Measurements from ENCODE around the gene SLC22A24. TPM values are rescaled to one million over a fixed set of nuclear protein-coding genes. Genes with fewer than 3 reads are reported as not detected.
"Not testable (repeated sequence)": the region's sequence is repeated elsewhere in the genome, so short reads cannot be mapped to it uniquely, and the experiment has no call there.

Gene SLC22A24
- total RNA-seq (2014; rRNA removed; shearing (Covaris generic)), result not detected in 2 replicates

- DNase-seq (ENCODE audit: low read depth), result no peak
These were observed at the start of gene SLC22A24 for GRCh38 chr11:63144121-63144520. TSS of gene SLC22A24 (minus strand) at chr11:63144221. CDS start at chr11:63143779, 442 bp downstream.

DNA sequence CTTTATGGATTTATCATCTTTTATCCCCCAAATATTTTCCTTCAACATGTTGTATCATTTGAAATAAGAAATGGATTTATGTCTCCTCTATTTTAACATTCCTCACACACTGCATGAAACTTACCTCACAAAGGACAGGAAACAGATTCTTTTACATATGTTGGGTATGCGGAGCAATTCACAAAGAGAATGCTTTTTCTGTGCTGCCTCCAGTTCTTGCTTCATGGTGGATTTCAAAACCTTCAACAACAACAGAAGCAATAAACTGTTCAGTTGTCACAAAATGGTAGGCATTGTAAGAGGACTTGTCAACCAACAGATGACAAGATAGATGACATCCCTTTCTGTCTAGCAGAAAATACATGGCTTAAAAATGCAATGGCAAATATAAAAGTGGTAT, 36.5 kb upstream of the SLC22A24 start:
- DNase-seq (ENCODE audit: low read depth), result no peak

DNA sequence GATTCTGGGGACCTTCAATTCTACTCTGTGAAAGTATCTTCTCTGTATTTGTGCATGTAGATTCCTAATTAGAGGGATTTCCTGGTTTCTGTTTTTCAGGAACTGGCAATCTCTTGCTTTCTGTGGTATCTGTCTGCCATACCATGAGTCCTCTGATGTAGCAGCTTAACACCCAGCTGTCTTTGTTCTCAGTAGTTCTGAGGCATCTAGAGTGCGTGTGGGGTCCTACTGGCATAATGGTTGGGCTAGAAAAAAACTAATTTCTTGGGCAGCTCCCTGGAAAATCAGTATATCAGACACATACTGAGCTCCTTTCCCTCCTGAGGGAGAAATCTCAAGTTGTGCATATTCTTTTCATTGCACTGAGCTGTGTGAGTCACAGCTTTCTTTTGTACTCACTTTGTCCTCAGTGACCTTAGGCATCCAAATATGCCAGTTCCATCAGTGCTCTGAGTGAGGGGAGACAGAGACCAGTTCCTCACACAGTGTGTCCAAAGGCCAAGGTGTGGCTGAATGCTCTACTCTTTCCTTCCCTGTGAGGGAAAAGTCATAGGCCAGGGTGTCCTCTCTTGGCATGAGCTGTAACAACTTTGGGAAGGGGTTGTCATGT, 35.5 kb upstream of the SLC22A24 start:
- DNase-seq (ENCODE audit: low read depth), result no peak

DNA sequence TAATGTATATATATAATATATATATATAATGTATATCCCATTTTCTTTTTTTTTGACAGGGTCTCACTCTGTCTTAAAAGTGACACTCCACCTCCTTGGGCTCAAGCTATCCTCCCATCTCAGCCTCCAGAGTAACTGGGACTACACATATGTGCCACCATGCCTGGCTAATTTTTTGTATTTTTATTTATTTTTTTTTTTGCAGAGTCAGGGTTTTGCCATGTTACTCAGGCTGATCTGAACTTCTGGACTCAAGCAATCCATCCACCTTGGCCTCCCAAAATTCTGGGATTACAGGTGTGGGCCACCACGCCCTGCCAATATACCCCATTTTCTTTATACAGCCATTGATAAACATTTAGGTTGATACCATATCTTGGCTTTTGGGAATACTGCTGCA, 33.9 kb upstream of the SLC22A24 start:
- DNase-seq (ENCODE audit: low read depth), result no peak

GRCh38 chr11:63165706-63166310, 21.8 kb upstream of the SLC22A24 start:
- peak; percentile 5 for DNase-seq (ENCODE audit: low read depth)

DNA sequence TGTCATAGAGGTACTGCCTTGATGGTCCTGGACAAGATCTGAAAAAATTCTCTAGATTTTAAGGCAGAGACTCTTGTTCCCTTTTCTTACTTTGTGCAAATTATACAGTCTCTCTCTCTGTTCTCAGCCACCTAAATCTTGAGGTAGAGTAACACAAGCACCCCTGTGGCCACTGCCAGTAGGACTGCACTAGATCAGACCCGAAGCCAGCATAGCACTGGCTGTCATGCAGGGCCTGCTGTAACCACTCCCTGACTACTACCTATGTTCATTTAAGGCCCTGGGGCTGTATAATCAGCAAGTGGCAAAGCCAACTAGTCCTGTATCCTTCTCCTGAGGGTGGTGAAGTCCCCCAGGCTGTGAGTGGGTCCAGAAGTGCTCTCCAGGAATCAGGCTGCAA, 11.8 kb upstream of the SLC22A24 start:
- DNase-seq (ENCODE audit: low read depth), result no peak

DNA sequence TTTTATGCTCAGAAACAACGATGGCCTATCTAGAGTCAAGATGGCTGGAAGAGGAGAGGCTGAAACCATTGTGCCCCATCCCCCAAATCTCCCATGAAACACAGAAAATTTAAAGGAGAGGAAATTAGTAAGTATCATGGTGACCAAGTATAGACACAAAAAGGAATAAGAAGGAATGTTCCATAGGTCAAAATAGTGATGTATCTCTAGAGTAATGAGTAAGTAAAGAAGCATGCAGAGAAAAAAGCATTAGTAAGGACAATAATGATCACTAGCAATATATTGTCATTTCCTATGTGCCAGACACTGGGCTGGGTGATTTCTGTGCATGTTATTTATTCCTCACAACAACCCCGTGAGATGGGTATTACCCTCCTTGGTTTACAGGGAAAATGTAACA, 2.6 kb upstream of the SLC22A24 start:
- DNase-seq (ENCODE audit: low read depth), result no peak

- DNase-seq (ENCODE audit: low read depth), result no peak
These were observed 1.6 kb downstream of the SLC22A24 start for GRCh38 chr11:63142459-63142858.

DNA sequence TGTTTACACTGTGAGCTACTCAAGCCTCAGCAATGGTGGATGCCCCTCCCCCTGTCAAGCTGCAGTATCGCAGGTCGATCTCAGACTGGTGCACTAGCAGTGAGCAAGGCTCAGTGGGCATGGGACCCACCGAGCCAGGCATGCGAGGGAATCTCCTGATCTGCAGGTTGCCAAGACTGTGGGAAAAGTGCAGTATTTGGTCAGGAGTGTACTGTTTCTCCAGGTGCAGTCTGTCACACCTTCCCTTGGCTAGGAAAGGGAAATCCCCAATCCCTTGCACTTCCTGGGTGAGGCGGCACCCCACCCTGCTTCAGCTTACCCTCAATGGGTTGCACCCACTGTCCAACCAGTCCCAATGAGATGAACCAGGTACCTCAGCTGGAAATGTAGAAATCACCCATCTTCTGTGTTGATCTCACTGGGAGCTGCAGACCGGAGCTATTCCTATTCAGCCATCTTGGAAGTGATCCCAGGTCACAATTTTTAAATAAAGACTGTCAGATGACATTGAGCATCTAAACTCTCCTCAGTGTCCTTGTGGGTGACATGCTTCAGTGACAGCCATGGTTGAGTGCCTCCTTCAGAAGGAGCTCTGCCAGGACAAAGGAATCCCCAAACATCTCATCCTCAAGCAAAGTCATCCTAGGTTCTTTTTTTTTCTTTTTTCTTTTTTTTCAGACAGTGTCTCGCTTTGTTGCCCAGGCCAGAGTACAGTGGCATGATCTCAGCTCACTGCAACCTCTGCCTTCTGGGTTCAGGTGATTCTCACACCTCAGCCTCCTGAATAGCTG, 10.8 kb downstream of the SLC22A24 start:
- DNase-seq (ENCODE audit: low read depth), result no peak

DNA sequence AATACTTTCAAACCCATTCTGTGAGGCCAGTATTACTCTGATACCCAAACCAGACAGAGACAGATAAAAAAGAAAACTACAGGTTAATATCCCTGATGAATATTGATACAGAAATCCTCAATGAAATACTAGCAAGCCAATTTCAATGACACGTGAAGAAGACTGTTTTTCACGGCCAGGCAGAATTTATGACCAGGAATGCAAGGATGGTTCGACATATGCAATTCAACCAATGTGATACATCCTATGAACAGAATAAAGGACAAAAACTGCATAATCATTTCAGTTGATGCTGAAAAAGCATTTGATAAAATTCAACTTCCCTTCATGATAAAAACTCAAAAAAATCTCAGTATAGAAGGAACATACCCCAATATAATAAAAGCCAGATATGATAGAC, 44.5 kb downstream of the SLC22A24 start:
- DNase-seq (ENCODE audit: low read depth), result peak; percentile 1

DNA sequence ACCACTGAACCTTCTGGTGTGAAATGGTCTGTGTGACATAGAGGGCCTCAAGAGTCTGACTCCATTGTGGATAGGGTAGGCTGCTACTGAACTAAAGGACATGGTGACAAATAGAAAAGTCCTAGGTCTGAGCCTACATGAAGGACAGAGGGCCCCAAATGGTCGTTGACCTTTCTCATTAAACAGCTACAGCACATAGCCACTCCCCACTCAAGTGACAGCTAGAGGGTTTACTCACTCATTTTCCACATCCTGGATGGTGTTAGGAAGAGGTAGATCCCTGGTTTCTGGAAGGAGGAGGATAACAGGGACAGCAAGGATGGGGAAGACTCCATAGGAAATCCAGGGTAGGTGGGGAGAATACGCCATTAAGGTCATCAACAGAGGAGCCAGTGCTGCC, 63.3 kb downstream of the SLC22A24 start:
- DNase-seq (ENCODE audit: low read depth), result no peak

DNA sequence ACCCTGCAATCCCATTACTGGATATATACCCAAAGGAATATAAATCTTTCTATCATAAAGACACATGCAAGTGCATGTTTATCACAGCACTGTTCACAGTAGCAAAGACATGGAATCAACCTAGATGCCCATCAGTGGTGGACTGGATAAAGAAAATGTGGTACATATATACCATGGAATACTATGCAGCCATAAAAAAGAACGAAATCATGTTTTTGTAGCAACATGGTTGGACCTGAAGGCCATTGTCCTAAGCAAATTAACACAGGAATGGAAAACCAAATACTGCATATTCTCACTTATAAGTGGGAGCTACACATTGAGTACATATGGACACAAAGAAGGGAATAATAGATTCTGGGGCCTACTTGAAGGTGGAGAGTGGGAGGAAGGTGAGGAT, 97.8 kb downstream of the SLC22A24 start:
- not testable (repeated sequence) for DNase-seq (ENCODE audit: low read depth)

DNA sequence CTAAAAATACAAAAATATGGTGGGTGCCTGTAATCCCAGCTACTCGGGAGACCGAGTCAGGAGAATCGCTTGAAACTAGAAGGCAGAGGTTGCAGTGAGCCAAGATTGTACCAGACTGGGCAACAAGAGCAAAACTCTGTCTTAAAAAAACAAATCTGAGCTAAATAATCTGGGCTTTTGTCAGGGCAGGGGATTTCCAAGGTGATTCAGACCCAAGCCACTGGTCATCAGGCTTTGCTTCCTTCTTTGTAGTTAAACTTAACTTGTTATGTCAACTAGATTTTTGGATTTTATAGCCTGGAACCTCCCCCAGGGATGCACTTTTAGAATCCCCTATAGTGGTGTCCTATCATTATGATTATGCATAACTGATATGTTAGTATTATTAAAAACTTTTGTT, 101.4 kb downstream of the SLC22A24 start:
- DNase-seq (ENCODE audit: low read depth), result peak; percentile 16

DNA sequence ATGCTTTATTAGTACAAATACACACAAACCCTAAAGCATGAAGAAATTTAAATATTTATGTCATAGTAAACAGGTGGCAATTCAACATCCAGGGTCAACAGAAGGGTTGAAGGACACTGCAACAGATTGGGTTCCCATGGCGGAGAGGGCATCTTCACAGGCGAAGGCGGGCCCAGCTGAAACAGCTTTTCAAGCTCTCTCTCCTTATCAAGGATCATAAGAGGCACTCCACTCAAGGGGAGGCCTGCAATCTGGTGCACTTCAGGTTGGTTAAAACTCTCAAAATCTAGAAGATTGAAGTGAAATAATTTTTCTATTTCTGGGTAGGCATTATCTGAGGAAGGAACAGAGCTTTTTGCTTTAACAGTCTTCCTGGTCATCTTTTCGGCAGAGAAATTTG, 111.6 kb downstream of the SLC22A24 start:
- DNase-seq (ENCODE audit: low read depth), result no peak

Other genes with a start within 250 kb of the SLC22A24 start
- gene CHRM1, start 222.9 kb downstream of the SLC22A24 start, total RNA-seq (2014; rRNA removed; shearing (Covaris generic)), result not detected in 2 replicates
- not detected in 2 replicates for gene SLC22A6, start 159.3 kb downstream of the SLC22A24 start, total RNA-seq (2014; rRNA removed; shearing (Covaris generic))
- gene SLC22A8, start 128.4 kb downstream of the SLC22A24 start, total RNA-seq (2014; rRNA removed; shearing (Covaris generic)), result not detected in 2 replicates
- gene SLC22A25, start 99.4 kb upstream of the SLC22A24 start, total RNA-seq (2014; rRNA removed; shearing (Covaris generic)), result not detected in 2 replicates
- not detected in 2 replicates for gene SLC22A9, start 225.6 kb upstream of the SLC22A24 start, total RNA-seq (2014; rRNA removed; shearing (Covaris generic))

Data from M059J (cell line).